Liver (tissue), 9 donors: ENCODE results near the gene PCSK6. TPM values are rescaled to one million over a fixed set of nuclear protein-coding genes. Genes with fewer than 3 reads are reported as not detected.

Experiments
- DNase-seq: peaks from one replicate; pipeline ENCODE4 v3.0.0-alpha.2; 2017; ENCODE audit warnings: low spot score
- H3K27ac ChIP-seq, 2 donors: one replicate each; pipeline ENCODE4 v1.7.0; 2013; ENCODE audit warnings: inconsistent platforms in 2 of 2, low read length in 2 of 2, control low read depth in 1 of 2, low read depth in 1 of 2, mild to moderate bottlenecking in 1 of 2
- H3K27me3 ChIP-seq, 4 donors: one replicate each; pipeline versions ENCODE4 v1.6.1 to v1.7.0; 2013; ENCODE audit warnings: low read length in 3 of 4, inconsistent platforms in 1 of 4, mild to moderate bottlenecking in 1 of 4, moderate library complexity in 1 of 4; ENCODE audit not compliant: control insufficient read depth in 4 of 4, insufficient read depth in 4 of 4
- H3K36me3 ChIP-seq, 4 donors: one replicate each; pipeline versions ENCODE4 v1.6.1 to v1.7.0; 2013; ENCODE audit warnings: low read length in 3 of 4, mild to moderate bottlenecking in 3 of 4, low read depth in 1 of 4, moderate library complexity in 1 of 4; ENCODE audit not compliant: control insufficient read depth in 4 of 4, insufficient read depth in 3 of 4
- H3K4me1 ChIP-seq, 4 donors: one replicate each; pipeline versions ENCODE4 v1.6.1 to v1.7.0; 2013; ENCODE audit warnings: low read length in 3 of 4, mild to moderate bottlenecking in 3 of 4, moderate library complexity in 1 of 4; ENCODE audit not compliant: control insufficient read depth in 4 of 4, insufficient read depth in 4 of 4
- H3K4me3 ChIP-seq, 3 donors: one replicate each; pipeline versions ENCODE4 v1.6.1 to v1.7.0; 2013; ENCODE audit warnings: low read length in 3 of 3, control low read depth in 1 of 3, low read depth in 1 of 3, mild to moderate bottlenecking in 1 of 3
- H3K9ac ChIP-seq, 2 donors: one replicate each; pipeline ENCODE4 v1.7.0; 2013; ENCODE audit warnings: low read length in 2 of 2, mild to moderate bottlenecking in 2 of 2, moderate library complexity in 2 of 2, control low read depth in 1 of 2, low read depth in 1 of 2
- H3K9me3 ChIP-seq, 4 donors: one replicate each; pipeline versions ENCODE4 v1.6.1 to v1.7.0; 2013; ENCODE audit warnings: low read length in 3 of 4; ENCODE audit not compliant: control insufficient read depth in 4 of 4
- ATF3 ChIP-seq: IDR thresholded peaks from 2 replicates; pipeline ENCODE4 v1.6.1; 2016; ENCODE audit warnings: antibody characterized with exemption
- EGR1 ChIP-seq, 2 donors: IDR thresholded peaks; 2 replicates each; pipeline ENCODE4 v1.6.1; 2016 to 2018; ENCODE audit warnings: antibody characterized with exemption in 2 of 2, low read depth in 2 of 2
- FOXA1 ChIP-seq: IDR thresholded peaks from 2 replicates; pipeline ENCODE4 v1.6.1; 2016; ENCODE audit warnings: antibody characterized with exemption
- FOXA2 ChIP-seq: IDR thresholded peaks from 2 replicates; pipeline ENCODE4 v1.6.1; 2016; ENCODE audit warnings: antibody characterized with exemption
- GABPA ChIP-seq, 2 donors: IDR thresholded peaks in 1 of 2; conservative IDR thresholded peaks in 1 of 2; 2 replicates each; pipeline ENCODE4 v1.6.1; 2016; ENCODE audit warnings: antibody characterized with exemption in 2 of 2, mild to moderate bottlenecking in 1 of 2, moderate library complexity in 1 of 2
- HNF4A ChIP-seq, 2 donors: conservative IDR thresholded peaks; 2 replicates each; pipeline ENCODE4 v1.6.1; 2016; ENCODE audit warnings: antibody characterized with exemption in 2 of 2, mild to moderate bottlenecking in 2 of 2
- JUND ChIP-seq, 2 donors: IDR thresholded peaks; 2 replicates each; pipeline ENCODE4 v1.6.1; 2016; ENCODE audit warnings: antibody characterized with exemption in 2 of 2
- MAX ChIP-seq: IDR thresholded peaks from 2 replicates; pipeline ENCODE4 v1.6.1; 2016; ENCODE audit warnings: antibody characterized with exemption
- NR2F2 ChIP-seq: IDR thresholded peaks from 2 replicates; pipeline ENCODE4 v1.6.1; 2016; ENCODE audit warnings: antibody characterized with exemption
- RAD21 ChIP-seq, 2 donors: IDR thresholded peaks; 2 replicates each; pipeline ENCODE4 v1.6.1; 2016; ENCODE audit warnings: antibody characterized with exemption in 2 of 2, mild to moderate bottlenecking in 2 of 2
- REST ChIP-seq: IDR thresholded peaks from 2 replicates; pipeline ENCODE4 v1.6.1; 2016; ENCODE audit warnings: antibody characterized with exemption, mild to moderate bottlenecking
- RXRA ChIP-seq, 2 donors: IDR thresholded peaks; 2 replicates each; pipeline ENCODE4 v1.6.1; 2017 to 2018; ENCODE audit warnings: antibody characterized with exemption in 2 of 2, mild to moderate bottlenecking in 1 of 2
- SP1 ChIP-seq: IDR thresholded peaks from 2 replicates; pipeline ENCODE4 v1.6.1; 2018; ENCODE audit warnings: antibody characterized with exemption, mild to moderate bottlenecking
- TAF1 ChIP-seq: conservative IDR thresholded peaks from 2 replicates; pipeline ENCODE4 v1.6.1; 2016; ENCODE audit warnings: antibody characterized with exemption, mild to moderate bottlenecking
- YY1 ChIP-seq: IDR thresholded peaks from 2 replicates; pipeline ENCODE4 v1.6.1; 2016; ENCODE audit warnings: antibody characterized with exemption, mild to moderate bottlenecking
- ZBTB33 ChIP-seq: IDR thresholded peaks from 2 replicates; pipeline ENCODE4 v1.6.1; 2016; ENCODE audit warnings: antibody characterized with exemption
- WGBS: extraction: QIAGEN DNeasy Blood & Tissue Kit; methylation state at CpG from one replicate; pipeline ENCODE4 v1.1.7; 2013; 5-methylcytosine and 5-hydroxymethylcytosine counted together
- polyA plus RNA-seq, 2 donors: library from polyadenylated mRNA; stranded (reverse) in 1 of 2; unstranded in 1 of 2; fragments of 200-250 nt in 1 of 2; fragments of >200 nt in 1 of 2; fragmentation: Nextera tagmentation in 1 of 2; extraction: Ambion mirVana in 1 of 2; gene quantifications; one replicate each; pipeline versions ENCODE4 v1.2.1 to v1.2.3, GENCODE V29; 2013 to 2015
- total RNA-seq, 2 donors: library from RNA; depleted of rRNA; stranded (reverse); fragments of >200 nt; gene quantifications; one replicate each; pipeline ENCODE4 v1.2.3, GENCODE V29; 2014
- TF ChIP-seq, protein P1 (sequence below): fragments of 150-350 bp; IDR thresholded peaks from 2 replicates; pipeline ENCODE4 v1.5.1; 2017; ENCODE audit warnings: improper control_type of control experiment, low read depth, low read length; ENCODE audit not compliant: missing input control
- donor health status: healthy.
- donor health status: healthy.
- donor health status: healthy.
- donor health status: healthy.
- donor health status: healthy.

The PCSK6 gene
- total and polyA plus RNA-seq, 4 donors: 94.8 to 398 (median 168) TPM

DNA sequence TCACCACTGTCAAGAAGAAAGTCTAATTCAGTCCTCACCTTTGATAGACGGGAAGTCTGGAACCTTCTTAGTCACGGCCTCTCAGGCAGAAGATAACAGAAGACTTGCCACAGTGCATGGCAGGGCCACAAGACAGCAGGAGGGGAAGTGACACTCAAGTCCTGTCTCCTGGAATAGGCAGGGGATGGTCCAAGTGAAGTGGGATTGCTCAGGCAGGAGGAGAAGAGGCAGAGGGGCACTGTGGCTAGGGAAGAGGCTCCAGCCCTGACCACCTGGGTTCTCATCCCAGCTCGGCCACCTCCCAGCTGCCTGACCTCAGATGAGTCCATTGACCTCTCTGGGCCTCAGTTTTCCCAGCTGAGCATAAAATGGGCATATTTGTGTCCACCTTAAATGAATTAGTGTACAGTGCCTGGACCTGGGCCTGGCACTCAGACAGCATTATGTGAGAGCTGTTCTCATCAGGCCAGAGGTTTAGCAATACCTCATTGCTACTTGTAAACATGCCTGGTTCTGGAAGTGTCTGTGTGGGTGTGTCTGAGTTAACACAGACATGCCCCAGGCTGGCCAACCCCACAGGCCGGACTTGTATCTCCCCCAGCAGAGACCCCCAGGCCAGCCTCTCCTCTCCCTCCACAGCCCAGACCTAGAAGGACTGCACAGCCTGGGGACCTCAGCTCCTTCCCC, 11.5 kb upstream of the PCSK6 start:
- peak overlapping the region; percentile 83 to 89 for H3K27ac ChIP-seq
- H3K36me3 ChIP-seq: no peaks in the 10 kb centered on the region
- no peaks in the 10 kb centered on the region for H3K27me3 ChIP-seq
- no peaks in the 10 kb centered on the region for H3K9me3 ChIP-seq
- WGBS: 78% methylated on average over 4 of the region's 4 CpGs
- peak; percentile 6 to 58 for TF ChIP-seq RXRA (IDR thresholded peaks at IDR 0.05)
- TF ChIP-seq YY1: peak; percentile 20
- TF ChIP-seq, protein P1, sequence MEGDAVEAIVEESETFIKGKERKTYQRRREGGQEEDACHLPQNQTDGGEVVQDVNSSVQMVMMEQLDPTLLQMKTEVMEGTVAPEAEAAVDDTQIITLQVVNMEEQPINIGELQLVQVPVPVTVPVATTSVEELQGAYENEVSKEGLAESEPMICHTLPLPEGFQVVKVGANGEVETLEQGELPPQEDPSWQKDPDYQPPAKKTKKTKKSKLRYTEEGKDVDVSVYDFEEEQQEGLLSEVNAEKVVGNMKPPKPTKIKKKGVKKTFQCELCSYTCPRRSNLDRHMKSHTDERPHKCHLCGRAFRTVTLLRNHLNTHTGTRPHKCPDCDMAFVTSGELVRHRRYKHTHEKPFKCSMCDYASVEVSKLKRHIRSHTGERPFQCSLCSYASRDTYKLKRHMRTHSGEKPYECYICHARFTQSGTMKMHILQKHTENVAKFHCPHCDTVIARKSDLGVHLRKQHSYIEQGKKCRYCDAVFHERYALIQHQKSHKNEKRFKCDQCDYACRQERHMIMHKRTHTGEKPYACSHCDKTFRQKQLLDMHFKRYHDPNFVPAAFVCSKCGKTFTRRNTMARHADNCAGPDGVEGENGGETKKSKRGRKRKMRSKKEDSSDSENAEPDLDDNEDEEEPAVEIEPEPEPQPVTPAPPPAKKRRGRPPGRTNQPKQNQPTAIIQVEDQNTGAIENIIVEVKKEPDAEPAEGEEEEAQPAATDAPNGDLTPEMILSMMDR: no peak
- no peak for TF ChIP-seq NR2F2
- peak; percentile 29 for TF ChIP-seq FOXA1
- peak; percentile 74 for TF ChIP-seq FOXA2
- TF ChIP-seq MAX: no peak
- peak in 1 of 2 donors; percentile 13 for TF ChIP-seq RAD21 (IDR thresholded peaks at IDR 0.05)
- no peak for TF ChIP-seq JUND (IDR thresholded peaks at IDR 0.05)
- TF ChIP-seq REST: peak; percentile 48
- TF ChIP-seq HNF4A (conservative IDR thresholded peaks at IDR 0.05): peak in 1 of 2 donors; percentile 38
- peaks cover 2 to 43% (median 23%) of the 10 kb centered on the region in 4 donors for H3K4me1 ChIP-seq
- DNase-seq: no peak
- H3K4me3 ChIP-seq: no peak overlapping the region
- H3K9ac ChIP-seq: peak overlapping the region; percentile 75 to 77

DNA sequence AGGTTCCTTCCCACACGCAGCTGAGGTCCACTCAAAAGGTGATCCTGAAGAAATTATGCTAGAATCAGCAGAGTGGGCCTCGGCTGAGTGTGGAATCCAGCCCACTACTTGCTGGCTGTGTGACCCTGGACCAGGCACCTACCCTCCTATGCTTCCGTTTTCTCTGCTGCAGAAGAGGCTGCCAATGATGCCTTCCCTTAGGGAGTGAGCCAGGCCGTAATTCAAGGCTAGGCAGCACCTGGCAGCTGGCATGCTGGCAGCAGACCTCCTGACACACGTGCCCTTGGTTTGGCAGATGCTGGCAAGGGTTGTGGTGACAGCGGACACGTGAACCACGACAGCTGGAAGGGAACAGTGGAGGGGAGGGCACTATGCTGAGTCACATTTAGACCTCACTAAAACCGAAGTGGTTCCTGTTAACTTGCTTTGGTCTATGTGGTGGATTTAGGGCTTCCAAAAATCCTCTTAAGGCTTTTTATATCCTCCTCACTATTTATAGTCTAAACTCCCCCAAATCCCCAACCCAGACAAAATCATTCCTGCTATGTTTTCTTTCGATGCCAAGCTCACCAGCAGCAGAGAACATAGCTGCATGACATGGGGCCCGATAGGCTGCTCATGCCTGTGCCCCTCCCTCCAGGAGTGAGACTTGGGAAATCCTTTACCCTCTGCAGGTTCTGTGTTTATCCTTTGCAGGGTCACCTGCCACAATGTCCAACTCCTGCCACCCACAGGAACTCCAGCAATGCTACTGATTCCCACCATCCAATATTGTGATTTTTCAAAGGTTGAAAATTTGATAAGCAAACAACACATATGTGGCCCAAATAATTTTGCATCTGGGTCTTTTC, 10.6 kb upstream of the PCSK6 start:
- Histone ChIP-seq H3K9me3 (no peaks in the 10 kb centered on the region), H3K4me3 (no peak overlapping the region), H3K9ac (peak overlapping the region; percentile 75 to 77), H3K4me1 (peaks cover 2 to 44% (median 23%) of the 10 kb centered on the region in 4 donors), H3K27ac (peak overlapping the region; percentile 83 to 89), H3K36me3 (no peaks in the 10 kb centered on the region), H3K27me3 (no peaks in the 10 kb centered on the region)
- DNase-seq: no peak
- WGBS: 28% methylated on average over 11 of the region's 11 CpGs
- TF ChIP-seq JUND (IDR thresholded peaks at IDR 0.05) (peak; percentile 71 to 81), RAD21 (IDR thresholded peaks at IDR 0.05) (peak; percentile 43 to 54), TAF1 (no peak), REST (peak; percentile 69), FOXA1 (peak; percentile 68), MAX (peak; percentile 94), EGR1 (IDR thresholded peaks at IDR 0.05; ENCODE audit: low read depth in 2 of 2) (peak in 1 of 2 donors; percentile 80), FOXA2 (peak; percentile 61), GABPA (IDR thresholded peaks at IDR 0.05 in 1 of 2, conservative IDR thresholded peaks at IDR 0.05 in 1 of 2) (no peak), ZBTB33 (peak; percentile 72), ATF3 (peak; percentile 23), NR2F2 (peak; percentile 16), SP1 (peak; percentile 82), RXRA (IDR thresholded peaks at IDR 0.05) (peak; percentile 81 to 94)
